ENCODE data around the gene APOC1.
A peak's percentile ranks its signal among the peaks of the same experiment; 100 is the strongest.
"Not testable (repeated sequence)": the region's sequence is repeated elsewhere in the genome, so short reads cannot be mapped to it uniquely, and the experiment has no call there.

The APOC1 gene

DNA sequence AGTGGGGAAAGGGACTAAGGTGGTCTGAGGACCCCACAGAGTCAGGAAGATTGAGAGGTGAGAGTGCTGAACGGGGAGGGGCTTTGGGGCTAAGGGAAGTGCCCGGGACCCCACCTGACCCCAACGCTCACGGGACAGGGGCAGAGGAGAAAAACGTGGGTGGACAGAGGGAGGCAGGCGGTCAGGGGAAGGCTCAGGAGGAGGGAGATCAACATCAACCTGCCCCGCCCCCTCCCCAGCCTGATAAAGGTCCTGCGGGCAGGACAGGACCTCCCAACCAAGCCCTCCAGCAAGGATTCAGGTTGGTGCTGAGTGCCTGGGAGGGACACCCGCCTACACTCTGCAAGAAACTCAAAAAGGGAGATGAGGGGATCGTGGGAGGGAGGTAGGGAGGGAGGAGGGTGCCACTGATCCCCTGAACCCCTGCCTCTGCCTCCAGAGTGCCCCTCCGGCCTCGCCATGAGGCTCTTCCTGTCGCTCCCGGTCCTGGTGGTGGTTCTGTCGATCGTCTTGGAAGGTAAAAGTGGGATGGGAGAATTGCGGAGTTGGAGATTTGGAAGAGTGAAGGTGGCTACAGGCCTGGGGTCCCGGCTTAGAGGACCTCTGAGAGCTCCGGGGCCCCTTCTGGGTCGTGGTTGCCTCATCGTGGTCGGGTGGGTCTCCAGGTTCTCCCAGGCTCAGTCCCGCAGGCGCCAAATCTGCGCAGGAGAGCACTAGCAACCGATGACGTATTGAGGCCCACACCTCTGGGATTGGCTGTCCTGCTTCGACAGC is at the start of gene APOC1:
APOC1 (plus strand) TSS at position 176 of the 774 bp plus-strand sequence; CDS start at position 460, 284 bp downstream.
- not testable (repeated sequence) for H3K27me3 ChIP-seq (ENCODE audit: insufficient read depth, insufficient read length); H3K4me1 ChIP-seq (ENCODE audit: insufficient read depth, insufficient read length); H3K36me3 ChIP-seq (ENCODE audit: insufficient read depth, insufficient read length, low read length); H3K9me3 ChIP-seq (ENCODE audit: insufficient read depth, low read length)
- Histone ChIP-seq H3K4me3 (ENCODE audit: insufficient read length, low read depth) (peak within 1 kb of the TSS; percentile 64), H3K9ac (ENCODE audit: insufficient read length, low read depth) (peak within 1 kb of the TSS; percentile 90)
- peak; percentile 81 for DNase-seq (ENCODE audit: low read depth, low spot score)

GRCh38 chr19:44865196-44865767 is 49.1 kb upstream of the APOC1 start:
- TF ChIP-seq SUZ12 (IDR thresholded peaks at IDR 0.05; ENCODE audit: extremely low read depth, insufficient read depth, insufficient read length) (no peak), ZNF274 (IDR thresholded peaks at IDR 0.05; ENCODE audit: low read depth, low read length) (no peak), YY1 (IDR thresholded peaks at IDR 0.05; ENCODE audit: insufficient read depth, insufficient read length) (no peak)

DNA sequence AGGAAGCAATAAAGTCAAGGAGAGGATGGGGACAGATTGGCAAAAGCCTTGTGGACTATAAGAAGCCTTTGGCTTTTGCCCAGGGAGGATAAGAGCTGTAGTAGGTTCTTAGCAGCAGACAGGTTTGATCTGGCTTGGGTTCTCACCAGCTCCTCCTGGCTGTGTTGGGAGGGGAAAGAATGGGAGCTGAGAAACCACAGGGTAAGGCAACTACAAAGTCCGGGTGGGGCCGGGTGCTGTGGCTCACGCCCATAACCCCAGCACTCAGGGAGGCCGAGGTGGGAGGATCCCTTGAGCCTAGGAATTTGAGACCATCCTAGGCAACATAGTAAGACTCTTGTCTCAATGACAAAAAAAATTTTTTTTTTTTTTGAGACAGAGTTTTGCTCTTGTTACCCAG is 47.7 kb upstream of the APOC1 start:
- TF ChIP-seq YY1 (IDR thresholded peaks at IDR 0.05; ENCODE audit: insufficient read depth, insufficient read length) (no peak), SUZ12 (IDR thresholded peaks at IDR 0.05; ENCODE audit: extremely low read depth, insufficient read depth, insufficient read length) (no peak), ZNF274 (IDR thresholded peaks at IDR 0.05; ENCODE audit: low read depth, low read length) (no peak)
- Histone ChIP-seq H3K27me3 (ENCODE audit: insufficient read depth, insufficient read length) (no peaks in the 10 kb centered on the region), H3K9me3 (ENCODE audit: insufficient read depth, low read length) (no peaks in the 10 kb centered on the region), H3K4me3 (ENCODE audit: insufficient read length, low read depth) (no peak overlapping the region), H3K4me1 (ENCODE audit: insufficient read depth, insufficient read length) (peaks cover 3% of the 10 kb centered on the region), H3K36me3 (ENCODE audit: insufficient read depth, insufficient read length, low read length) (peaks cover 56% of the 10 kb centered on the region), H3K9ac (ENCODE audit: insufficient read length, low read depth) (no peak overlapping the region)
- no peak for DNase-seq (ENCODE audit: low read depth, low spot score)

More at GRCh38 chr19:44865196-44865767, 49.1 kb upstream of the APOC1 start:
- Histone ChIP-seq H3K27me3 (ENCODE audit: insufficient read depth, insufficient read length) (no peaks in the 10 kb centered on the region), H3K9ac (ENCODE audit: insufficient read length, low read depth) (no peak overlapping the region), H3K4me1 (ENCODE audit: insufficient read depth, insufficient read length) (peaks cover 3% of the 10 kb centered on the region), H3K36me3 (ENCODE audit: insufficient read depth, insufficient read length, low read length) (peaks cover 57% of the 10 kb centered on the region), H3K4me3 (ENCODE audit: insufficient read length, low read depth) (no peak overlapping the region), H3K9me3 (ENCODE audit: insufficient read depth, low read length) (no peaks in the 10 kb centered on the region)
- DNase-seq (ENCODE audit: low read depth, low spot score): no peak

GRCh38 chr19:44867578-44867977 is 46.8 kb upstream of the APOC1 start:
- no peak for TF ChIP-seq YY1 (IDR thresholded peaks at IDR 0.05; ENCODE audit: insufficient read depth, insufficient read length)
- TF ChIP-seq ZNF274 (IDR thresholded peaks at IDR 0.05; ENCODE audit: low read depth, low read length): no peak
- no peak for TF ChIP-seq SUZ12 (IDR thresholded peaks at IDR 0.05; ENCODE audit: extremely low read depth, insufficient read depth, insufficient read length)
- H3K27me3 ChIP-seq (ENCODE audit: insufficient read depth, insufficient read length): no peaks in the 10 kb centered on the region
- peaks cover 59% of the 10 kb centered on the region for H3K36me3 ChIP-seq (ENCODE audit: insufficient read depth, insufficient read length, low read length)
- H3K4me3 ChIP-seq (ENCODE audit: insufficient read length, low read depth): no peak overlapping the region
- H3K9me3 ChIP-seq (ENCODE audit: insufficient read depth, low read length): no peaks in the 10 kb centered on the region
- DNase-seq (ENCODE audit: low read depth, low spot score): no peak
- peak overlapping the region; percentile 50 for H3K9ac ChIP-seq (ENCODE audit: insufficient read length, low read depth)
- H3K4me1 ChIP-seq (ENCODE audit: insufficient read depth, insufficient read length): peaks cover 5% of the 10 kb centered on the region

DNA sequence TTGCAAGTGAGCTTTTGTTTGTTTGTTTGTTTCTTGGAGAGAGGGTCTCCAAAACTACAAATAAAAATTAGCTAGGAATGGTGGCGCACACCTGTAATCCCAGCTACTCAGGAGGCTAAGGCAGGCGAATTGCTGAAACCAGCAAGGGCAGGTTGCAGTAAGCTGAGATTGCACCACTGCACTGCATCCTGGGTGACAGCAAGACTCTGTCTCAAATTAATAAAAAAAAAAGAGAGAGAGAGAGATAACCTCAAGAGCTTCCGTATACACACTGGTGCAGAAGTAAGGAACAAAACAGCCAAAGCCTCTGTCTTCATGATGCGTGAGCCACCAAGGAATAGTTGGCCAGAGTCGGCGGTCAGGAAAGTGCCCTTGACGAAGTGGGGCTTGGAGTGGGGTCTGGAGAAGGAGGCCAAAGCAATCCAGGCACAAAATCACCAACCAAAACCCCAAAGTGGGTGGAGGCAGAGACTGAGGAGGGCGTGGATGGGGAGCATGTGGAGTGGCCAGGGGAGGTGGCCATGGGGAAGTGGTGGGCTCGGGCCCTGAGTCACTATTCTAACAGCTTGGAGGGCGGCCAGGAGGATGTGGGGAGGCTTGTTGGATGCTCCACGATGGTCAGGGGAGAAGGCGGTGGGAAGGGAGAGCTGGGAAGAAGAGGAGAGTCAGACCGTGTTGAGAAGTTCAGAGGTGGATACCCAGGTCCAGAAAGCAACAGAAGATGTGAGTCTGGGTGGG is 44.5 kb upstream of the APOC1 start:
- no peak overlapping the region for H3K4me3 ChIP-seq (ENCODE audit: insufficient read length, low read depth)
- H3K4me1 ChIP-seq (ENCODE audit: insufficient read depth, insufficient read length): peaks cover 8% of the 10 kb centered on the region
- H3K9ac ChIP-seq (ENCODE audit: insufficient read length, low read depth): no peak overlapping the region
- no peak for TF ChIP-seq YY1 (IDR thresholded peaks at IDR 0.05; ENCODE audit: insufficient read depth, insufficient read length)
- TF ChIP-seq ZNF274 (IDR thresholded peaks at IDR 0.05; ENCODE audit: low read depth, low read length): no peak
- TF ChIP-seq SUZ12 (IDR thresholded peaks at IDR 0.05; ENCODE audit: extremely low read depth, insufficient read depth, insufficient read length): no peak
- H3K9me3 ChIP-seq (ENCODE audit: insufficient read depth, low read length): no peaks in the 10 kb centered on the region
- no peak for DNase-seq (ENCODE audit: low read depth, low spot score)
- peaks cover 77% of the 10 kb centered on the region for H3K36me3 ChIP-seq (ENCODE audit: insufficient read depth, insufficient read length, low read length)
- no peaks in the 10 kb centered on the region for H3K27me3 ChIP-seq (ENCODE audit: insufficient read depth, insufficient read length)

DNA sequence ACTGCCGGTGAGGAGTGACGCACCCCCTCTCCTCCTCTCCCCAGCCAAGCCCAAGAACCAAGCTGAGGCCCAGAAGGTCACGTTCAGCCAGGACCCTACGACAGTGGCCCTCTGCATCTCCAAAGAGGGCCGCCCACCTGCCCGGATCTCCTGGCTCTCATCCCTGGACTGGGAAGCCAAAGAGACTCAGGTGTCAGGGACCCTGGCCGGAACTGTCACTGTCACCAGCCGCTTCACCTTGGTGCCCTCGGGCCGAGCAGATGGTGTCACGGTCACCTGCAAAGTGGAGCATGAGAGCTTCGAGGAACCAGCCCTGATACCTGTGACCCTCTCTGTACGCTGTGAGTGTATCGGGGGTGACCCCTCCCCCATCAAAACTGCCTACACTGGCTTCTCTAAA is 42.6 kb upstream of the APOC1 start:
- H3K27me3 ChIP-seq (ENCODE audit: insufficient read depth, insufficient read length): no peaks in the 10 kb centered on the region
- H3K4me1 ChIP-seq (ENCODE audit: insufficient read depth, insufficient read length): peaks cover 5% of the 10 kb centered on the region
- no peak overlapping the region for H3K9ac ChIP-seq (ENCODE audit: insufficient read length, low read depth)
- DNase-seq (ENCODE audit: low read depth, low spot score): no peak
- H3K4me3 ChIP-seq (ENCODE audit: insufficient read length, low read depth): no peak overlapping the region
- no peaks in the 10 kb centered on the region for H3K9me3 ChIP-seq (ENCODE audit: insufficient read depth, low read length)
- no peak for TF ChIP-seq ZNF274 (IDR thresholded peaks at IDR 0.05; ENCODE audit: low read depth, low read length)
- no peak for TF ChIP-seq SUZ12 (IDR thresholded peaks at IDR 0.05; ENCODE audit: extremely low read depth, insufficient read depth, insufficient read length)
- TF ChIP-seq YY1 (IDR thresholded peaks at IDR 0.05; ENCODE audit: insufficient read depth, insufficient read length): no peak
- H3K36me3 ChIP-seq (ENCODE audit: insufficient read depth, insufficient read length, low read length): peaks cover 76% of the 10 kb centered on the region

DNA sequence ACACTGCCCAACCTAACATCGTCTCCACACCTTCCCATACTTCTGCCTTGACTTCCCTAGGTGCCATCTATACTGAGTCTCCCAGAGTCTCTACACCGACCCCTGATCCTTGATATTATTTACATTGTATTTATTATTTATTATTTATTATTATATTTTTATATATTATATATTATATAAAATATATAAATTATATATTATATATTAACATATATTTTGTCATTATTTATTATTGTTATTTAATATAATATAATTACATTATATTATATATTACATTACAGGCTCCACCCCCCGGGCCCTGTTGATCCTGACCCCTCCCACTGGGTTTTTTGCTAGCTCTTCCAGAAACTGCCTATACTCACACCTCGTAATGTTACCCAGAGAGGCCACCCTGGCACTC is 41.7 kb upstream of the APOC1 start:
- TF ChIP-seq ZNF274 (IDR thresholded peaks at IDR 0.05; ENCODE audit: low read depth, low read length) (no peak), SUZ12 (IDR thresholded peaks at IDR 0.05; ENCODE audit: extremely low read depth, insufficient read depth, insufficient read length) (no peak), YY1 (IDR thresholded peaks at IDR 0.05; ENCODE audit: insufficient read depth, insufficient read length) (no peak)
- Histone ChIP-seq H3K9me3 (ENCODE audit: insufficient read depth, low read length) (no peaks in the 10 kb centered on the region), H3K27me3 (ENCODE audit: insufficient read depth, insufficient read length) (no peaks in the 10 kb centered on the region), H3K4me3 (ENCODE audit: insufficient read length, low read depth) (no peak overlapping the region), H3K36me3 (ENCODE audit: insufficient read depth, insufficient read length, low read length) (peaks cover 78% of the 10 kb centered on the region), H3K4me1 (ENCODE audit: insufficient read depth, insufficient read length) (peaks cover 5% of the 10 kb centered on the region), H3K9ac (ENCODE audit: insufficient read length, low read depth) (no peak overlapping the region)
- DNase-seq (ENCODE audit: low read depth, low spot score): no peak
